ACC112 (cell line): ENCODE results near the gene TET2.

Source experiments
- H2AFZ ChIP-seq: fragments of 200-600 bp; sonication (generic); one replicate; pipeline ENCODE4 v1.6.0; 2017; ENCODE audit warnings: antibody characterized with exemption, low read length; ENCODE audit not compliant: unreplicated experiment
- H3K27ac ChIP-seq: fragments of 200-600 bp; sonication (generic); 2 replicates; pipeline ENCODE4 v1.5.1; 2014; ENCODE audit warnings: low read depth, mild to moderate bottlenecking, antibody characterized with exemption, low read length, moderate library complexity
- H3K27me3 ChIP-seq: fragments of 200-600 bp; sonication (generic); 2 replicates; pipeline ENCODE4 v1.6.1; 2014; ENCODE audit warnings: mild to moderate bottlenecking, antibody characterized with exemption, low read length, moderate library complexity, mixed read lengths; ENCODE audit not compliant: insufficient read depth
- H3K36me3 ChIP-seq: fragments of 200-600 bp; sonication (generic); 2 replicates; pipeline ENCODE4 v1.6.1; 2016; ENCODE audit warnings: mild to moderate bottlenecking, antibody characterized with exemption, low read length, moderate library complexity, mixed read lengths; ENCODE audit not compliant: insufficient read depth
- H3K4me1 ChIP-seq: fragments of 200-600 bp; sonication (generic); one replicate; pipeline ENCODE4 v1.6.1; 2016; ENCODE audit warnings: low read length, mixed read lengths; ENCODE audit not compliant: insufficient read depth, unreplicated experiment, control insufficient read depth
- H3K4me3 ChIP-seq: fragments of 200-600 bp; sonication (generic); 2 replicates; pipeline ENCODE4 v1.5.1; 2014; ENCODE audit warnings: mild to moderate bottlenecking, low read depth, low read length
- H3K79me2 ChIP-seq: fragments of 200-600 bp; sonication (generic); one replicate; pipeline ENCODE4 v1.6.0; 2016; ENCODE audit warnings: low read length; ENCODE audit not compliant: control insufficient read depth, unreplicated experiment, insufficient read depth

Gene TET2

GRCh38 chr4:105154576-105154975 is 7.9 kb downstream of the TET2 start:
- Histone ChIP-seq H3K4me3 (no peak overlapping the region), H2AFZ (no peak overlapping the region), H3K4me1 (peaks cover 26% of the 10 kb centered on the region), H3K36me3 (no peaks in the 10 kb centered on the region), H3K27me3 (no peaks in the 10 kb centered on the region), H3K79me2 (peaks cover 71% of the 10 kb centered on the region), H3K27ac (no peak overlapping the region)

- Histone ChIP-seq H3K4me1 (peaks cover 21% of the 10 kb centered on the region), H3K36me3 (no peaks in the 10 kb centered on the region), H3K4me3 (no peak overlapping the region), H3K27ac (no peak overlapping the region), H3K79me2 (peaks cover 64% of the 10 kb centered on the region), H3K27me3 (no peaks in the 10 kb centered on the region), H2AFZ (no peak overlapping the region)
Measured at GRCh38 chr4:105155426-105155825, 8.8 kb downstream of the TET2 start.

GRCh38 chr4:105158837-105159236 is 12.2 kb downstream of the TET2 start:
- Histone ChIP-seq H3K79me2 (peaks cover 55% of the 10 kb centered on the region), H3K4me3 (no peak overlapping the region), H3K4me1 (peaks cover 21% of the 10 kb centered on the region), H3K27me3 (no peaks in the 10 kb centered on the region), H3K27ac (no peak overlapping the region), H2AFZ (no peak overlapping the region), H3K36me3 (no peaks in the 10 kb centered on the region)

- Histone ChIP-seq H3K27me3 (no peaks in the 10 kb centered on the region), H3K79me2 (peaks cover 29% of the 10 kb centered on the region), H3K4me1 (no peaks in the 10 kb centered on the region), H2AFZ (no peak overlapping the region), H3K4me3 (no peak overlapping the region), H3K36me3 (no peaks in the 10 kb centered on the region), H3K27ac (no peak overlapping the region)
Measured at GRCh38 chr4:105162123-105162796, 15.6 kb downstream of the TET2 start.

- no peaks in the 10 kb centered on the region for H3K36me3 ChIP-seq
- H3K79me2 ChIP-seq = peaks cover 29% of the 10 kb centered on the region
- no peaks in the 10 kb centered on the region for H3K27me3 ChIP-seq
- H3K27ac ChIP-seq = no peak overlapping the region
- H2AFZ ChIP-seq = no peak overlapping the region
- H3K4me3 ChIP-seq = no peak overlapping the region
- no peaks in the 10 kb centered on the region for H3K4me1 ChIP-seq
Measured at GRCh38 chr4:105164548-105164947, 17.9 kb downstream of the TET2 start.

- Histone ChIP-seq H3K4me3 (no peak overlapping the region), H3K27ac (no peak overlapping the region), H3K79me2 (peaks cover 38% of the 10 kb centered on the region), H3K27me3 (no peaks in the 10 kb centered on the region), H3K4me1 (no peaks in the 10 kb centered on the region), H3K36me3 (no peaks in the 10 kb centered on the region), H2AFZ (no peak overlapping the region)
Measured at GRCh38 chr4:105166066-105166465, 19.4 kb downstream of the TET2 start.

- Histone ChIP-seq H3K4me3 (no peak overlapping the region), H3K27ac (no peak overlapping the region), H3K79me2 (peaks cover 26% of the 10 kb centered on the region), H3K36me3 (0 out of 2 replicates have a peak, but pooled peaks cover 6% of the 10 kb centered on the region), H3K4me1 (no peaks in the 10 kb centered on the region), H3K27me3 (no peaks in the 10 kb centered on the region), H2AFZ (no peak overlapping the region)
Measured at GRCh38 chr4:105170711-105171110, 24.0 kb downstream of the TET2 start.

- Histone ChIP-seq H3K4me3 (no peak overlapping the region), H3K27ac (no peak overlapping the region), H3K36me3 (0 out of 2 replicates have a peak, but pooled peaks cover 6% of the 10 kb centered on the region), H3K27me3 (no peaks in the 10 kb centered on the region), H3K79me2 (peaks cover 26% of the 10 kb centered on the region), H2AFZ (no peak overlapping the region), H3K4me1 (no peaks in the 10 kb centered on the region)
Measured at GRCh38 chr4:105171912-105172311, 25.2 kb downstream of the TET2 start.

GRCh38 chr4:105174098-105174497 is 27.4 kb downstream of the TET2 start:
- Histone ChIP-seq H3K36me3 (0 out of 2 replicates have a peak, but pooled peaks cover 6% of the 10 kb centered on the region), H2AFZ (no peak overlapping the region), H3K4me3 (no peak overlapping the region), H3K4me1 (peaks cover under 1% of the 10 kb centered on the region), H3K27ac (no peak overlapping the region), H3K79me2 (peaks cover 20% of the 10 kb centered on the region), H3K27me3 (no peaks in the 10 kb centered on the region)

GRCh38 chr4:105179539-105180401 is 33.1 kb downstream of the TET2 start:
- peaks cover 8% of the 10 kb centered on the region for H3K4me1 ChIP-seq
- H3K36me3 ChIP-seq = 0 out of 2 replicates have a peak, but pooled peaks cover under 1% of the 10 kb centered on the region
- H3K27ac ChIP-seq = no peak overlapping the region

More at GRCh38 chr4:105179539-105180401, 33.1 kb downstream of the TET2 start:
- no peak overlapping the region for H2AFZ ChIP-seq
- H3K27me3 ChIP-seq = no peaks in the 10 kb centered on the region
- no peak overlapping the region for H3K4me3 ChIP-seq
- peaks cover 19% of the 10 kb centered on the region for H3K79me2 ChIP-seq
